GM19372 (cell line): ENCODE data around the gene CFAP74.
A peak's percentile ranks its signal among the peaks of the same experiment; 100 is the strongest.

Experiments used
- ATAC-seq: cut with Tn5 transposase; IDR thresholded peaks from one replicate; pipeline ENCODE4 v1.9.1; 2021; ENCODE audit warnings: mild to moderate bottlenecking, low read depth, moderate library complexity; ENCODE audit not compliant: unreplicated experiment

CFAP74 gene

DNA sequence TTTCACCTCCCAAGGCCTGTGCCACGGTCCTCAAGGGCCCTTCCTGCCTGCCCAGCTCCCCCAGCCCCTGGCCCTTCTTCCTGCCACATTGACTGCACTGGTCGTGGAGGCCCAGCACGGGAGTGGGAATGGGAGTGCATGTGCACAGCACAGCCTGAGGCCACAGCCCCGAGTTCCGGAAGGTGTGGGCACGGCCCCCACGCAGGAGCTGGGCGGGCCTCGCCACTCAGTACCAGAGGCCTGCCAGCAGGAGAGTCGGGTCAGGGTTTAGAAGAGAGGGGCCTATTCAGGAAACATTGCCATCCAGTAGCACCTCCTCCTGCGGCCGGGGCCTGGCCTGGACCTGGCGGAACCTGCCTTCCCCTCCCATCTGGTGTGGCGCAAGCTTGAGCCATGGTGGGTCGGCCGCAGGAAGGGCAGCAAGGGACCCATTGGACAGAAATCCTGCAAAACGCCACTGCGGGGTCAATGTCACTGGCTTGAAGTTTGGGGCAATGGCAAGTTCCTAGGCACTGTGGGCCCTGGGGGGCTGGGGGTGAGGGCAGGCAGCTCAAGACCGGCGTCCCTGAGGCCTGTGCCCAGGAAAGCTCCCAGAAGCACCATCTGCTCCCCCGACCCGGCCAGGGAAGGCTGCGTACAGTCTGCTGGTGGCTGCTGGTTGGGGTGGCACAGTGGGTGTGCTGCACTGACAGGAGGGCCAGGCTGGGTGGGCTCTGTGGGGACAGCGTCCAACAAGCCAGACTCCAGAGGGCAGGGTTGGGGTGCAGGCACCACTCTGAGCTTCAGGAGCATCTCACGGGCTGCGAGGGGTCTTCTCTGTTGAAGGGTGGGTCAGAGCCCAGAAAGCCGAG, 82.8 kb downstream of the CFAP74 start:
- no peak for ATAC-seq

DNA sequence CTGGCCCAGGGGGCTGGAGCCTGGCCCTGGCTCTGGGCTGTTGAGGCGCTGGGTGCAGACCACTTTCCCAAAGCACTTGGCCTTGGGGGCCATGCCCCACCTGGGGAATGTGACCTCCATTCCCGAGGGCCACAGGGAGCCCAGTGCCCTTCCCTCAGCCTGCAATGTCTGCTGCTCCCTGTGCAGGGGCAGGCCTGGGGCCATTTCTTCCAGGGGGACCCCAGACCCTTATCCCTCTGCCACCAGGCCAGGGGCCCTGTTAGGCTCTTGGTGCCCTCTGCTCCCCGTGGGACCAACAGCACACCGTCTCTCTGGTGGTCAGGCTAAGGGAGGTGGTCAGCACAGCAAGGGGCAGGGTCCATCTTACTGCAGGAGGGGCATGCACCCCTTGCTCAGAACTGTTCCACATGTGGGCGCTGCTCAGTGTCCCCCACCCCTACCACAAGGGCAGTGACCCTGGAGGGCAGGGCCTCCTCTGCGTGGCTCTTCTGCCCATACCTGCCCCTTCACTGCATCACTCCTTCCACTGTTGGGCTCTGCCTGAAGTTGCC, 83.5 kb downstream of the CFAP74 start:
- no peak for ATAC-seq

DNA sequence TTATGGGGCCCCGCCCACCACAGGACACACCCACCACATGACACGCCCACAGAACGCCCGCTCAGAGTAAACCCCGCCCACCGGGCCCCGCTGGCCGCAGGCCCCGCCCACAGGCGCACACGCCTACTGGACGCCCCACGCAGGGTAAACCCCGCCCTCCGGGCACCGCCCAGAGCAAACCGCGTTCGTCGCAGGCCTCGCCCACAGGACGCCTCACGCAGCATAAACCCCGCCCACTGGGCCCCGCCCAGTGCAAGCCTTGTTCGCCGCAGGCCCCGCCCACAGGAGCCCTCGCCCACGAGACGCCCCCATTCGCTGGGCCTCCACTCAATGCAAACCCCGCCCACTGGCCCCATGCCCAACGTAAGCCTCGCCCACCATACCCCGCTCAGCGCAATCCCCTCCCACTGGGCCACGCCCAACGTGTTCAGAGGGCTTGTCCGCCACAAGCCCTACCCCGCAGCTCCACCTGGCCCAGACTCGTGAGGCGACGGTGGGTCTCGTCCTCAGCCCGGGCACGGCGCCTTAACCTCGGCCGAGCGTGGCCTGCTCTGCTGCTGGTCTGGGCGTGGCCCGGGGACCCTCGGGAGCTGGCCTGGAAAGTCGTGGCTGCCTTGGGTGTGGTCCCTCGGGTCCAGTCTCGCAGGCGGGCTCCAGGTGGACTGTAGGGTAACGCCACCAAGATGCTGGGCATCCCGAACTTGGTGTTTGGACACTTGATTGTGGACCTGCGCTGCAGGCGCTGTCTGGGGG, 84.1 kb downstream of the CFAP74 start:
- peak; percentile 84 for ATAC-seq

DNA sequence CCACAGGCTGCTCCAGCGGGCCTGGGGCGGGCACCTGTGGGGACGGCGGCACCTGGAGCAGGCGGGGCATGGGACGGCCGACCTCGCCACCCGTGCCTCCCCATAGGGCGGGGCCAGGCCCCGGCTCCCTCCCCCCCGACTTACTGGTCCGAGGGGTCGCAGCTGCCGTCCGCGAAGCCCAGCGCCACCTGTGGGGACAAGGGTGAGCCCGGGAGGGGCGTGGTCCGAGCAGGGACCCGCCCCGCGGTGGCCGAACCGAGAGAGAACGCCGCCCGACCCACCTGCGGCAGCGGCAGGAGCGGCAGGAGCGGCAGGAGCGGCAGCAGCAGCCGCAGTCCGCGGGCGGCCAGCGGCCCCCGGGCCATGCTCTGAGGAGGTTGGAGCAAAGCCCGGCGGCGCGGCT, 84.7 kb downstream of the CFAP74 start, which contains the start of gene TMEM52:
TMEM52 (minus strand) TSS at position 379 of the 403 bp plus-strand sequence; CDS start at position 365, 14 bp downstream.
- ATAC-seq: no peak

DNA sequence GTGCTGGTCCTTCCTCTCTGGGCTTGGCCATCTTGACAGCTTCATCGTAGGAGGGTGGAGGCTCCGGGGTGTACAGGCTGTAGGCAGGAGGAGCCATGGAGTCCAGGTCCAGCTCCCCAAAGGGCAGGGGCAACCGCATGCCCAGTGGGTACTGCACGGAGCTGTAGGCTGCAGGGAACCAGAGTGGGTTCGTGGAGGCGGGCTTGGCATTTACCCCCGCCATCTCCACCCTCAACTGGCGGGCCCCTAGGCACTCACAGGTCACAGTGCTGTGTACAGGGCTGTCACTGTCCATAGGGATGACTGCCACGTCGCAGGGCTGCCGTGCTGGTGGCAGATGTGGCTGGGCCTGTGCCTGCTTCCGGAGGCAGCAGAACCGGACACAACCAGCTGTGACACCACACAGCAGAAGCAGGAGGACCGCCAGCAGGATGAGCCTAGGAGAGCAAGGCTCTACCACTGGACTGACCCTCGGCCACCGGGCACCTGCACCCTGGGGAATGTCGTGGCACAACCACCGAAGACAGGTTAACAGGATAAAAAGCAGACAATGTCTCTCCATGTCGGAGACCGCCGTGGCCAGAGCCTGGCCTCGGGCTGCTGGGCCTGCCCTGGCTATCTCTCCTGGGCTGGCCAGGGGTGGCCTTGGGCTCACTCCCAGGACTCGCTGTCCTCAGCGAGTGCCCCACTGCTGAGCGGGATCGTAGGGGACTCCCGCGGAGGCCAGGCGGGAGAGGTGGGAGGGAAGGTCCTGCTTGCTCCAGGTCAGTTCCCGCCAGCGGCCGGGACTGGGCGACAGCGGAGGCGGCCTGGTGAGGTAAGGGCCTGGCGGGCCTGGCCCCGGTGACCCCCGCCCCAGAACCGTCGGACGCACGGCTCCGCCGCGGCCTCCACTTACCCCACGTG, 85.3 kb downstream of the CFAP74 start:
- no peak for ATAC-seq

DNA sequence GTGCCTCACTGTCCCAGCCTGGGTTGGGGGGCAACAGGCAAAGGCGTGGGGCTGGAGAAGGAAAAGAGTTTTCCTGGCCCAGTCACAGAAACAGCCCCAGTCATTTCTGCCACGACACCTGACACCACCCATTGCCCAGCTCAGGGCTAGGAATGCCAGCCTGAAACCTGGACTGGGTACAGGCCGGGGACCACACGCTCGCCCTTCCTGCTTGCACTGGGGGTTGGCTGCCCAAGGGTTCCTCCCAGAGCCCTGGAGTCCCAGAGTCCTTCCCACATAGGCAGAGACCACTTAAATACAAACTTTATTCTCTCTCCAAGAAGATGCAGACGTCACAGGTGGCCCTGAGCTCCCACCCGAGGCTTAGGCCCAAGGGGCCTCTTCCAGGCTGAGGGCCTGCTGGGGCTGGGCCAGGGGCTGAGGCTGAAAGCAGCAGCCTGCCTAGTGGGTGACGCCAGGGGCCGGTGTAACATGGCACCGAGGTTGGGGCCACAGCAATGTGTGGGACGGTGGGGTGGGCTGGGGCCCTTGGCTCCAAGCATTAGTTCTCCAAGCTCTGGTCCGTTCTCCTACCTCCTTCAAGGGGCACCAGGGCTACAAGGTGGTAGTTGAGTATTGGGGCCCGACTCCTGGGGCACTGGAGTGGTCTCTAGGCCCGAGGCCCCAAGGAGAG, 86.1 kb downstream of the CFAP74 start:
- no peak for ATAC-seq

DNA sequence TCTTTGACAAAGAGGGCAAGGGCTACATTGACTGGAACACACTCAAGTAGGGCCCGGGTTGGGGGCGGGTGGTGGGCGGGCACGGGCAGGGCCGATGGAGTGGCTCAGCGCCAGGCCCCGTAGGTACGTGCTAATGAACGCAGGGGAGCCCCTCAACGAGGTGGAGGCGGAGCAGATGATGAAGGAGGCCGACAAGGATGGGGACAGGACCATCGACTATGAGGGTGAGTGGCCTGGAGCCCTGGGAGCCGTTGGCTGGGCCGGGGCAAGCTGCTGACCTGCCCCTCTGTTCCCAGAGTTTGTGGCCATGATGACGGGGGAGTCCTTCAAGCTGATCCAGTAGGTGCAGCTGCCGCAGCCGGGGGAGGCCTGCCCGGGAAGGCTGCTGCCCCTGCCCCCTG, 86.7 kb downstream of the CFAP74 start:
- no peak for ATAC-seq

DNA sequence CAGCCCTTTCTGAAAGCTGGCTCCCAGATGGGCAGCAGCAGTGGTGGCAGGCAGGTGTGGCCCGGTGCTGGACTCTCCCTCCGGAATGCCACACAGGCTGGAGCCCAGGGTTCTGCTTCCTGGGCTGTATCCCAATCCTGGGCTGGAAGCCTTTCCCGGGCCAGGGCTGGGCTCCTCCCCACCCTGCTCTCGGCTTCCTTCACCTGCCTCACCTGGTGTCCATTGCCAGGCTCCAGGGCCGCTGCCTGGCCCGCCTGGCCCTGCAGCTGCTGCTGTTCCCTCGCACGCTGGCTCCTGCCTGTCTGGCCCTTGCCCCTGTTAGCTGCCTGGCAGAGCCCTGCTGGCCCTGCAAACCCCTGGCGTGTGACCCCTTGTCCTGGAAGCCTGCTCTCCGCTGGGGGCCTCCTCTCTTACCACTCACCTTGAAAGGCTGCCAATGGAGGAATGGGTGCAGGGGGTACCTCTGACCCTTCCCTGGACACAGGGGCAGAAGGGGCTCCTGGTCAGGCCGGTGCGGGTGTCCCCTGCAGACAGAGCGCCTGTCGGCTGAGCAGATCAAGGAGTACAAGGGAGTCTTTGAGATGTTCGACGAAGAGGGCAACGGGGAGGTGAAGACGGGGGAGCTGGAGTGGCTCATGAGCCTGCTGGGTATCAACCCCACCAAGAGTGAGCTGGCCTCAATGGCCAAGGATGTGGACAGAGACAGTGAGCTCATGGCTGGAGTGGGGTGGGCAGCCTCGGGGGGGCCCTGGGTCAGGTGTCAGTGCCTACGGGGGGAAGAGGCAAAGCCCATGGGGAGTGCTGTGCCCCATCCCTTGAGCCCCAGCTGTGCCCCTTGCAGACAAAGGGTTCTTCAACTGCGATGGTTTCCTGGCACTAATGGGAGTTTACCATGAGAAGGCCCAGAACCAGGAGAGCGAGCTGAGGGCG, 87.4 kb downstream of the CFAP74 start:
- no peak for ATAC-seq

DNA sequence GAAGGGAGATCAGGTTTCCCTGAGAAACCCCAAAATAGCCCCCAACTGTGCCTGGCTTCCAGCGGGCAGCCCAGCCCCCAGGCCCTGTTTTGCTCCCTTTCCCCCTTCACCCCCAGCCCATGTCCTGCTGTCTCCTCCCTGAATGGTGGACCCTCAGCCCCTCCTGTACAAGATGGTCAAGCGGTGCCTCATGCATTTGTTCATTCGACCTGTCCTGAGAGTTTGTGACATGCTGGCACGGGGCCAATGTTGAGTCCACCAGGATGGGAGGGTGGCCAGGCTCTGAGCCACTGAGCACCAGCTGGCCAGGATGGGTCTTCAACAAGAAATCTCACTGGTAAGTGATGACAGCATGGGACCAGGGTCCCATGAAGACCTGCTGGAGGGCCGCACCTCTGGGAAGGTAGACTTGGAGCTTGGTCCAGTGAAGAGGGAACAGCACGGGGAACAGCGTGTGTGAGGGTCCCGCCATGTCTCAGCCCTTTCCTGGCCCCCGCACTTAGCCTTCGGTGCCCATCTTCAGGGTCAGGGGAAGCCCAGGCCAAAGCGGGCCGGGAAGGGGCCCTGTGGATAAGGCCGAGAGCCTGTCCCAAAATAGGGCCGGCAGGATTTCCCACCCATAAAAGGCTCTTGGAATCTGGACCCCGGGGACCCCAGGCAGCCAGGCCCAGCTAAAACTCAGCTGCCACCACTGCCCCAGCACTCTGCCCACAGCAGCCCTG, 88.5 kb downstream of the CFAP74 start, which contains the start of gene CALML6:
CALML6 (plus strand) TSS at position 290 of the 722 bp plus-strand sequence; CDS start at position 311, 21 bp downstream.
- ATAC-seq: no peak

DNA sequence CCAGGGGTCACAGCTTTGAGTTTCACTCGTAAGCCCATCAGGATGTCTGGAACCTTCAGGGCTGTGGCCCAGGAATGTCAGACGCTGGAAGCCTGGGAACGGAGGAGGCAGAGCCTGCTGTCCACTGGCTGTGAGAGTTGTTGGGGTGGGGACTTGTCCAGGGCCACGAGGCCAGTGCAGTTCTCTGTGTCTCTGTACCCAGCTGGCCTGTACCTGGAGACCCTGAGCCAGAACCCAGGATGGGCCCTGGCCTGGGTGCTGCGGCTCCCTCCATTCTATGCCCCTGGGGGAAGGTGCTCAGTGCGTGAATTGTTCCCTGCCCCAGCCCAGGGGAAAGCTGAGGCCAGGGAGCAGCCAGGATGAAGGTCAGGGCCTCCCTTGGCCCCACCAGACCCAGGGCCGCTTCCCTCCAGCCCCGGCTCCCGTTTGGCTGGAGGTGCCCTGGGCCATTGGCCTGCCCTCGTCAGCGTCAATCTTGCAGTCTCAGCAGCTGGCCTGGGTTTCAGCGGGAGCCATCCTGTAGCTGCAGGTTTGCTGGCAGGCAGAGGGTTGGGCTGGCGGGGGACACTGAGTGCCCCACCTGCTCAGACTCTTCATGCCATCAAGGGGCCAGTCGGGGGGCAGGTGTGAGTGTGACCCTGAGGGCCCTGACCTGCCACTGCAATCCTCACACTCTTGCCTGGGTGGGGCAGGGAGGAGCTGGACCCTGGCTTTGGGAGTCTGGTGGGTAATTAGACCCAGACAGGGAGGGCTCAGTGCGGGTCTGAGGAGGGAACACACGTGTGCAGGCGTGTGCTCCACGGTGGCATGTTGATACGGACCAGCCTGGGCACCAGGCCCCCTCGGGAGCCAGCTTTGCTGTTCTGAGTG, 89.2 kb downstream of the CFAP74 start:
- ATAC-seq: no peak

DNA sequence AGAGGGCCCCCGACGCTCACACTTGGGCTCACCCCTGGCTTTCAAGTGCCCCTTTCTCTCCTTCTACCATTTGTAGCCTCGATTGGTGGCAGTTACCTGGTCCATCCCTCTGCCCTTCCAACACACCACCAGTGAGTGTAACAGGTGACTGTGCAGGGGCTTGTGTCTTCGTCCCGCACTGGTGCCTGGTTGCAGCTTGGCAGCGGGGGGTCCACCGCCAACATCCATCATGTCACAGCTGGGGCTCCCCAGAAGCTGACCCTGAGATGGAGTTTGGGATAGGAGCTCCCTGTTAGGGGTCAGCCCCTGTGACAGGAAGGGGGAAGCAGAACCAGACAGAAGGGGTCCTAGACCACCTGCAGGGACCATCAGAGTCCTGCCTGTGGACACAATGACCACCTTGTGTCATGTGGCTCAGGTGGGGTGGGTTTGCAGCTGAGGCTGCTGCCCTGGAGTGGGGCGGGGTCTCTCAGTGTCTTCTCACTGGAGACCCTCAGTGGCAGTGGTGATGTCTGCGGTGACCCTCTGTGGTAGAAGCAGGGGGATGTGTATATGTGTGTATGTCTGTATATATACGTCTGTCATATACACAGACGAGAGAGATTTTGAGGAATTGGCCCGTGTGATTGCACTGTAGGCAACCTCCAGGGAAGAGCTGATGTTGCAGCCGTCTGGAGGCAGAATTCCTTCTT, 92.1 kb downstream of the CFAP74 start:
- ATAC-seq: no peak

DNA sequence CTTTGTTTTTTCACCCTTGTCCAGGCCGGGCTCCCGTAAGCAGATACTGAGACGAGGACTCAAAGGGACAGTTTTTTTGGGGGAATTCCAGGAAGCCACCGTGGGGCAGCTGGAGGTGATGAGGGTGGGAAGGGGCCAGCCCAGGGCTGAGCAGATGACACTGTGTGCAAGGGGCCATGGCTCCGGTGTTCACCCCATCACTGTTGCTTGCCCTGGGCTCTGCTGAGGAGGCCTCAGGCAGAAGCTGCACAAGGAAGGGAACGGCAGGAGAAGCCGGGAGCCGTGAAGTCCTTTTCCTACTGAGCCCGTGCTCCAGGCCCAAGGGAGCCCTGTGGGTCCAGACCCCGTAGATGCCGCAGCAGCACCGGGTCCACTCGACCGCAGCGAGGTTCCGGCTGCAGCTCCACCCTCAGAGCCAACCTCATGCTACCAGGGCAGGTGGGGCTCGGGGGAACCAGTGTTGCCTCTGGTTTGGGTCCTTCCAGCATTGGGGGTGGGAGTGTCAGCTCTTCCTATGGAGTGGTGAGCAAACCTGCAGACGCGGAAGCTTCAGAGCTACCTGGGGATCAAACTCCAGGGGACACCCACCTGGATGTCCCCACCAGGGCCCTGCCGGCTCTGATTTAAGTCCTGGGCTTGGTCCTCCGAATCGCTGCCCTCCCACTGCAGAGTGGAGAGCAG, 92.8 kb downstream of the CFAP74 start:
- no peak for ATAC-seq

DNA sequence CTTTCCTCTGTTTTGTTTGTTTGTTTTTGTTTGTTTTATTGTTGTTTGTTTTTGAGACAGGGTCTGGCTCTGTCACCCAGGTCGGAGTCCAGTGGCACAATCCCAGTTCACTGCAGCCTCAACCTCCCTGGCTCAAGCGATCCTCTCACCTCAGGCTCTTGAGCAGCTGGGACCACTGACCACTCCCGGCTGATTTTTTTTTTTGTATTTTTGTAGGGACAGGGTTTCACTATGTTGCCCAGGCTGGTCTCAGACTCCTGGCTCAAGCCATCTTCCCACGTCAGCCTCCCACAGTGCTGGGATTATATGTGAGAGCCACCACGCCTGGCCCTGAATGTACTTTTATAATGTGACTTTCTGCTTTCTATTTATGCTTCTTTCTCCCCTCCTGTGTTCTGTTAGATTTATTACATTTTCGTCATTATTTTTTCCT, 93.5 kb downstream of the CFAP74 start:
- ATAC-seq: no peak

DNA sequence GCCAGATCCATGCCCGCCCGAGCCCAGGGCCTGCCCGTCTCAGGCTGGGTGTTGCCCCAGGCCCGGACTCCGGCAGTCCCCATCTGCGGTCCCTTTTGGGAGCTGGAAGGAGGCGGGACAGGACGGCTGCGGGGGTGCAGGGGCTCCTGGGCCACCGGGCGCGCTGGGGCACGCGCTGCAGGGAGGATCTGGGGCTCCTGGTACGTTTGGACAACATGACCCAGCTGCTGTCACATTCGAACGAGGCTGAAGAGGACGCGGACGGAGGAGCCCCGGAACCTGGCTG, 95.1 kb downstream of the CFAP74 start:
- no peak for ATAC-seq

DNA sequence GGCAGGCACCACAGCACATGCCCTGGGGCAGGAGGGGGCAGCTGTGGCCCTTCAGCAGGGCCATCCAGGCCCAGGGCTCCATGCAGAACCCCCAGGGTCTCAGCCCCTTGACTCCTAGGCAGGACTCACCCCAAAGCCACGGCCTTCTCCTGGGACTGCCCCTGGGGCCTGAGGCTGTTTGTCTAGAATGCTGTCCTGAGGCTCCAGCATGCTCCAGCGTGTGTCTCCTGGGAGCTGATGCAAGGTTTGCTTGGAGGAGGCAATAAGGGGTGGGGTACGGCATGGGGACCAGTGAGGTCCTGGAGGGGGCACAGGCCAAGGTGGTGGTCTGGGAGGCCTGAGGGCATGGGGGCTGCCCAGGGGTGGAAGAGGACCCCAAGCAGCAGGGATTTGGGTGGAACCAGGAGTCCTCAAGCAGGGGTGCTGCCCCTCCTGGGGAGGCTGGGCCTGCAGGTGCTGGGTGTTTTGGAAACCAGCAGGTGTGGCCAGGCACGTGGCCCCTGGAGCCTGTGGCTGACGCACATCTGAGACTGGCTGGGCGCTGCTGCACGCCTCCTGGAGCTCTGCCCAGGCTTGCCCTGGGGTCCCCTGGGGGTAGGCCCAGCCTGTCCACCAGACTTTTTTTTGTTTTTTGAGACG, 96.4 kb downstream of the CFAP74 start:
- no peak for ATAC-seq
